ENCODE data around the gene PLK3. TPM values are rescaled to one million over a fixed set of nuclear protein-coding genes. Genes with fewer than 3 reads are reported as not detected.

PLK3 gene
- total and polyA plus RNA-seq, 2 of the 4 experiments (the other 2 are of a cell fraction): 15.8 to 51.6 TPM

GRCh38 chr1:44786841-44787426, 13.2 kb upstream of the PLK3 start:
- no peak overlapping the region for H4K5ac ChIP-seq (ENCODE audit: low read depth, low read length)
- H3K4me3 ChIP-seq (ENCODE audit: insufficient read depth, low read depth, low read length): no peak overlapping the region
- H2AK9ac ChIP-seq (replicated peaks; ENCODE audit: low read depth, low read length, poor library complexity): peak overlapping the region; percentile 50
- ChIA-PET CTCF (interaction anchor here (1.4 kb wide), 1 partner anchor 13 kb away, joined by 9 read pairs; the partner anchor contains the start of gene PLK3), POLR2A (ENCODE audit: unreplicated experiment) (no interaction called here)
- no peaks in the 10 kb centered on the region for H3K79me1 ChIP-seq (ENCODE audit: low read depth in 1 of 2, low read length in 2 of 2)
- no peak overlapping the region for H3K9ac ChIP-seq (ENCODE audit: low read depth, low read length)
- H3K23ac ChIP-seq (ENCODE audit: low read depth, low read length): no peak overlapping the region
- WGBS, 2 experiments (ENCODE audit: extremely low coverage in 2 of 2, insufficient read length in 1 of 2): 89% methylated on average over 5 of the region's 9 CpGs; no CpG with 5 or more reads in 1 of the 2 experiments
- no peak overlapping the region for H3K27ac ChIP-seq (ENCODE audit: insufficient read depth, low read length)
- no peak overlapping the region for H3K18ac ChIP-seq (ENCODE audit: low read depth, low read length)
- dilution Hi-C loops (cut with HindIII; ENCODE audit: low sequenced_read_pairs, unreplicated experiment): no loop called here
- H3K36me3 ChIP-seq (ENCODE audit: control insufficient read depth, insufficient read depth, low read length): no peaks in the 10 kb centered on the region
- H3K4me2 ChIP-seq (ENCODE audit: low read depth, low read length): no peak overlapping the region
- H2BK120ac ChIP-seq (ENCODE audit: low read depth, low read length): no peak overlapping the region
- DNase-seq: no peak
- no peak overlapping the region for H2BK15ac ChIP-seq (ENCODE audit: low read depth, low read length)
- H2AK5ac ChIP-seq (ENCODE audit: low read depth, low read length): no peak overlapping the region
- H2AFZ ChIP-seq (replicated peaks; ENCODE audit: low read length, poor library complexity): peak overlapping the region; percentile 95
- no peak overlapping the region for H3K4ac ChIP-seq (ENCODE audit: low read depth, low read length)
- TF ChIP-seq SMC3 (IDR thresholded peaks at IDR 0.05; ENCODE audit: low read depth, low read length) (no peak), POLR2A (IDR thresholded peaks at IDR 0.05; ENCODE audit: low read depth, low read length) (no peak)
- TF ChIP-seq, protein P1, sequence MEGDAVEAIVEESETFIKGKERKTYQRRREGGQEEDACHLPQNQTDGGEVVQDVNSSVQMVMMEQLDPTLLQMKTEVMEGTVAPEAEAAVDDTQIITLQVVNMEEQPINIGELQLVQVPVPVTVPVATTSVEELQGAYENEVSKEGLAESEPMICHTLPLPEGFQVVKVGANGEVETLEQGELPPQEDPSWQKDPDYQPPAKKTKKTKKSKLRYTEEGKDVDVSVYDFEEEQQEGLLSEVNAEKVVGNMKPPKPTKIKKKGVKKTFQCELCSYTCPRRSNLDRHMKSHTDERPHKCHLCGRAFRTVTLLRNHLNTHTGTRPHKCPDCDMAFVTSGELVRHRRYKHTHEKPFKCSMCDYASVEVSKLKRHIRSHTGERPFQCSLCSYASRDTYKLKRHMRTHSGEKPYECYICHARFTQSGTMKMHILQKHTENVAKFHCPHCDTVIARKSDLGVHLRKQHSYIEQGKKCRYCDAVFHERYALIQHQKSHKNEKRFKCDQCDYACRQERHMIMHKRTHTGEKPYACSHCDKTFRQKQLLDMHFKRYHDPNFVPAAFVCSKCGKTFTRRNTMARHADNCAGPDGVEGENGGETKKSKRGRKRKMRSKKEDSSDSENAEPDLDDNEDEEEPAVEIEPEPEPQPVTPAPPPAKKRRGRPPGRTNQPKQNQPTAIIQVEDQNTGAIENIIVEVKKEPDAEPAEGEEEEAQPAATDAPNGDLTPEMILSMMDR (conservative IDR thresholded peaks at IDR 0.05; ENCODE audit: low read depth, low read length): no peak
- TF ChIP-seq, protein P2, sequence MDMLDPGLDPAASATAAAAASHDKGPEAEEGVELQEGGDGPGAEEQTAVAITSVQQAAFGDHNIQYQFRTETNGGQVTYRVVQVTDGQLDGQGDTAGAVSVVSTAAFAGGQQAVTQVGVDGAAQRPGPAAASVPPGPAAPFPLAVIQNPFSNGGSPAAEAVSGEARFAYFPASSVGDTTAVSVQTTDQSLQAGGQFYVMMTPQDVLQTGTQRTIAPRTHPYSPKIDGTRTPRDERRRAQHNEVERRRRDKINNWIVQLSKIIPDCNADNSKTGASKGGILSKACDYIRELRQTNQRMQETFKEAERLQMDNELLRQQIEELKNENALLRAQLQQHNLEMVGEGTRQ (IDR thresholded peaks at IDR 0.05; ENCODE audit: low read depth, low read length): no peak
- no peaks in the 10 kb centered on the region for H3K9me3 ChIP-seq (ENCODE audit: control insufficient read depth, insufficient read depth, low read length)
- H4K20me1 ChIP-seq (ENCODE audit: insufficient read depth, low read length): no peaks in the 10 kb centered on the region
- in situ Hi-C loops (cut with MboI; ENCODE audit: low sequenced_read_pairs): no loop called here
- intact Hi-C loops (cut with micrococcal nuclease): no loop called here
- H3K9me1 ChIP-seq (ENCODE audit: insufficient read depth, low read length): no peaks in the 10 kb centered on the region
- no peak overlapping the region for H3K14ac ChIP-seq (replicated peaks; ENCODE audit: low read depth, low read length)
- no peak overlapping the region for H3K56ac ChIP-seq (ENCODE audit: extremely low read depth, insufficient read depth, low read length)
- ATAC-seq (ENCODE audit: low read depth): no peak
- H2BK20ac ChIP-seq (ENCODE audit: low read depth, low read length): no peak overlapping the region
- H3K4me1 ChIP-seq (ENCODE audit: control insufficient read depth, insufficient read depth, low read length): peaks cover 8% of the 10 kb centered on the region; the same call in 1 of the 2 replicates
- peaks cover 2% of the 10 kb centered on the region; the same call in 1 of the 2 replicates for H3K27me3 ChIP-seq (ENCODE audit: control insufficient read depth, insufficient read depth, low read length)
- H4K8ac ChIP-seq (ENCODE audit: low read depth in 2 of 2, low read length in 2 of 2): peak overlapping the region in 1 of 2 experiments; percentile 79; a peak in 2 of 4 replicates
- no peak overlapping the region for H4K91ac ChIP-seq (ENCODE audit: insufficient read depth, low read depth, low read length)
- no TSS peak for BruUV-seq (replicated peaks)
- no peak overlapping the region for H2BK5ac ChIP-seq (ENCODE audit: low read depth, low read length, poor library complexity, severe bottlenecking)
